DMS 273 (cell line): ENCODE measurements around the gene KCNJ3.
A peak's percentile ranks its signal among the peaks of the same experiment; 100 is the strongest.

Experiments
- DNase-seq: peaks from one replicate; lab custom pipeline; 2025; ENCODE audit not compliant: unreplicated experiment; lab: John Stamatoyannopoulos, UW

KCNJ3 gene

GRCh38 chr2:154706660-154707059 is 8.2 kb downstream of the KCNJ3 start:
- DNase-seq = peak; percentile 46

GRCh38 chr2:154707994-154708575 is 9.6 kb downstream of the KCNJ3 start:
- DNase-seq = peak; percentile 57

- peak; percentile 85 for DNase-seq
Measured at GRCh38 chr2:154709215-154709614, 10.7 kb downstream of the KCNJ3 start.

GRCh38 chr2:154710078-154710477 is 11.6 kb downstream of the KCNJ3 start:
- peak; percentile 47 for DNase-seq

- DNase-seq = peak; percentile 46
Measured at GRCh38 chr2:154710685-154711084, 12.2 kb downstream of the KCNJ3 start.

GRCh38 chr2:154713675-154714074 is 15.2 kb downstream of the KCNJ3 start:
- DNase-seq = peak; percentile 77

GRCh38 chr2:154720651-154721050 is 22.2 kb downstream of the KCNJ3 start:
- no peak for DNase-seq

- DNase-seq = peak; percentile 28
Measured at GRCh38 chr2:154724194-154724797, 25.8 kb downstream of the KCNJ3 start.

- DNase-seq = peak; percentile 98
Measured at GRCh38 chr2:154740361-154740760, 41.9 kb downstream of the KCNJ3 start.

- DNase-seq = peak; percentile 80
Measured at GRCh38 chr2:154758871-154759270, 60.4 kb downstream of the KCNJ3 start.

GRCh38 chr2:154762638-154763037 is 64.1 kb downstream of the KCNJ3 start:
- DNase-seq = no peak

GRCh38 chr2:154771664-154772284 is 73.3 kb downstream of the KCNJ3 start:
- no peak for DNase-seq

- no peak for DNase-seq
Measured at GRCh38 chr2:154776825-154777224, 78.3 kb downstream of the KCNJ3 start.

- no peak for DNase-seq
Measured at GRCh38 chr2:154794406-154794805, 95.9 kb downstream of the KCNJ3 start.

GRCh38 chr2:154795651-154796050 is 97.2 kb downstream of the KCNJ3 start:
- no peak for DNase-seq

- DNase-seq = no peak
Measured at GRCh38 chr2:154804451-154804850, 106.0 kb downstream of the KCNJ3 start.

- no peak for DNase-seq
Measured at GRCh38 chr2:154813636-154814035, 115.1 kb downstream of the KCNJ3 start.

GRCh38 chr2:154814856-154815255 is 116.4 kb downstream of the KCNJ3 start:
- no peak for DNase-seq

- no peak for DNase-seq
Measured at GRCh38 chr2:154825358-154825757, 126.9 kb downstream of the KCNJ3 start.

GRCh38 chr2:154826827-154827226 is 128.3 kb downstream of the KCNJ3 start:
- DNase-seq = peak; percentile 41

- DNase-seq = peak; percentile 60
Measured at GRCh38 chr2:154827286-154827685, 128.8 kb downstream of the KCNJ3 start.

- DNase-seq = no peak
Measured at GRCh38 chr2:154832711-154833110, 134.2 kb downstream of the KCNJ3 start.

- no peak for DNase-seq
Measured at GRCh38 chr2:154836632-154837031, 138.1 kb downstream of the KCNJ3 start.
